ENCODE results near the gene KMO.

The KMO gene

DNA sequence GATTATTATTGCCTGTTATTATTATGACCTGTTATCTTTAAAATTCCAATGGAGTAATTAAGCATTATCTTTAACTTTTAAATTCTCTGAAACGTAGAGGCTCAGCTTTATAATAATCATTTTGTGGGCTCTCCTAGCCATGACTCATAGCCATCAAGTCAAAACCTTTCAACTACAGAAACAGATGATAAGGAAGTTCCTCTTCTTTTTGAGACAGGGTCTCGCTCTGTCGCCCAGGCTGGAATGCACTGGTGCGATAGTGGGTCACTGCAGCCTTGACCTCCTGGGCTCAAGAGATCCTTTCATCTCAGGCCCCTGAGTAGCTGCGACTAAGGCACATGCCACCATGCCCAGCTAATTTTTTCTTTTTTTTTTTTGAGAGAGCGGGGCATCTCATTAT, 64.5 kb downstream of the KMO start:
- DNase-seq = no peak

DNA sequence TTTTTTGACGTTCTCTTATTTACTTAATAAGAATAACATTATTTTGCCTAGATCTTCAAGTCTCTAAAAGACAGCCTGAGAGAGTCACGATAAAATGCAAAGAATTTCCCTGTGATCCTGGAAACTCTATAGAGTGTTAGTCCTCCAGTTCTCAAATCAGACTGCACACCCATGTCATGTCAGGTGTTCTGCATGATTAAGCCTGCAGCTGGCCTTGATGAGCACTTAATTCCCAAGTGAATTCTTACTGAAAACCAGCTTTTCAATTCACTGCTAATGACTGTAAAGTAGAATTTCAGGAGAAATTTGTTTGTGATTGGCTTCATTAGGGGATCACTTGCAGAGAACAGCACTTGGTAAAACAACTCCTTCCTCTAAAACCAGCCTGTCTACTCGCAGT, 66.1 kb downstream of the KMO start:
- no peak for DNase-seq

DNA sequence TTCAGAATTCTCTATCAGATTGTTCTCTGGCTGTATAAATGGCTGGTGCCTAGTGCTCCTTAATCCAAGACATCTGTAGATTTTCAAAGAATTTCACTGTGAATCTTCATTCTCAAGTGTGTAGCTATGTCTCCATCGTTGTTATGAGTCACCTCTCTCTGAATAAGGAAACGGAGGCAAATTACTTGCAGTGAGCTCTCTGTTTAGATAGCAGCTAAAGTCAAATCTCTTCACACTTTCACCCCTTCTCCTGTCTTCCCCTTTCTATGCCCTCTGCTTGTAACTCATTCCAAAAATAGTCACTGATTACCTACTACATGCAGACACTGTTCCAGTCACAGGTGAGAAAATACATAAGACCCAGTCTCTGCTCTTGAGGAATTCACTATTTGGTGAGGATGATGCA, 68.3 kb downstream of the KMO start:
- DNase-seq = no peak

DNA sequence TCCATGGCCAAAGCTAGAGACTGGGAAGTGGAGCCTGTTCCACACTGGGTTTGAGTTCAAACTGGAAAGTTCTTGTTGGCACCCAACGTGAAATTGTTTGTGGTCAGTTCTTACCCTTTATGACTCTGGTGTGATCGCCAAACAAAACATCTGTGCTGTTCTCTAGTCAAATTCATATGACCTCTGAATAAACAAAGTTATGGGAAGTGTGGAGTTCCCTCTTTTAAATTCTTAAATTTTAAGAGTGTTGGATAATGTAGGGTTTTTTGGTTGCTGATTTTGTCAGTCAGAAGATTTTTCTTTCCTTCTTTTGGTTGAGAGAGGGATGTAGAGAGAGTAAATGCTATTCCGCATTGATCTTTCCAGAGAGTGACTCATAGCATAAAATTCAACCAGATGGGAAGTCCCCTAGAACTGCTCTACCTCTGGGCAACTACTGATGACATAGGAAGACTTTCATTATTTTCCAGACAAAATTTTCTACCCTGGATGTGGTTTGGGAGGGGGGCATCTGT, 71.6 kb downstream of the KMO start:
- DNase-seq = no peak

DNA sequence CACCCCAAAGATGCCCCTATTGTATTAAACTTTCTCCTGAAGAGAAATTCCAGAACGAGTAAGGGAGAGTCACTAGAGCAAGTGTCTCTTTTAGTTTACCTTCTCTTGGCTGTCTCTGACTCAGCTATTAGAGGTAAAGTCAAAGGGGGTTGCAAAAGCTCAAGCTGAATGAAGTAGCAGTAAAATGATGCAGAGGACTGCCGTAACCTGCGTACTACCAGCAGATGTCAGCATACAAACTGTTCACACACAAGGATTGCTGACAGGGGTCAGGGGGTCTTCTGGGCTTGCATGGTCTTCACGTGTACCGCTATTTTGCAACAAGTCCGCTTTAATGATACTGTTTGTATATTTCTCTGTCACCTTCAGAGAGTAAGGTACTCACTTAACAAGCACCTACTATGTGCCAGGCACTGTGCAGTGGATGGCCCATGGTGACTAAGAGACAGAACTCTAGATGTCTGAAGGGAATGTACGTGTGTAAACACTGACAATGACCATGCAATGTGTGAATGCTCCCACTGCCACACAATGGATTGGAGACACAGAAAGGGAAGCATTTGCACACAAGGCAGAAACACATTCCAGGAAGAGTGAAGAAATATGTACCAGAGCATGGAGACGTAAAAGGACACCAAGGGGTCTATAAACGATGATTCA, 73.1 kb downstream of the KMO start:
- DNase-seq = no peak

DNA sequence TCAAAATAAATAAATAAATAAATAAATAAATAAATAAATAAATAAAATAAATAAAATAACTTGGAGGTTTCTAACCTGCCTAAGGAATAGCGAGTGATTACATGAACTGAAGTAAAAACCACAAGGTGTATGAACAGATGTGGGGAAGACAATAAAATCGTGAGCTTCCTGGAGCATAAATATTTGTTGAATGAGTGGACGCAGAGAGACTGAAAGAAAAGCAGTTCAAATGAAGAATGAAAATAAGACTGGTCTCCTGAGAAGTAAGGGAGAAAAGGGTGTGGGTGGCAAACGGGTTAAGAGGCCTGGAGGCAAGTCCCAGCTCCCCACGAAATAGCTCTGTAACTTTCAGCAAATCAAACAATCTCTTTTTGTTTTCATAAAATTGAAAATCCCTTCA, 74.4 kb downstream of the KMO start:
- DNase-seq = no peak

DNA sequence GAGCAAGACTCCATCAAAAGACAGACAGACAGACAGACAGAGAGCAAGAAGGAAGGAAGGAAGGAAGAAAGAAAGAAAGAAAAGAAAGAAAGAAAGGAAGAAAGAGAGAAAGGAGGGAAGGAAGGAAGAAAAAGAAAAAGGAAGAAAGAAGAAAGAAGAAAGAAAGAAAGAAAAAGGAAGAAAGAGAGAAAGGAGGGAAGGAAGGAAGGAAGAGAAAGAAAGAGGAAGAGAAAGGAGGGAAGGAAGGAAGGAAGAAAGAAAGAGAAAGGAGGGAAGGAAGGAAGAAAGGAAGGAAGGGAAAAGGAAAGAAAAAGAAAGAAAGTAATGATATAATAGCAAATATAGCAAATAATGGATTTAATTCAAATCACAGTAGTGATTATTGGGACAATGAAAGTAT, 75.3 kb downstream of the KMO start:
- no peak for DNase-seq

DNA sequence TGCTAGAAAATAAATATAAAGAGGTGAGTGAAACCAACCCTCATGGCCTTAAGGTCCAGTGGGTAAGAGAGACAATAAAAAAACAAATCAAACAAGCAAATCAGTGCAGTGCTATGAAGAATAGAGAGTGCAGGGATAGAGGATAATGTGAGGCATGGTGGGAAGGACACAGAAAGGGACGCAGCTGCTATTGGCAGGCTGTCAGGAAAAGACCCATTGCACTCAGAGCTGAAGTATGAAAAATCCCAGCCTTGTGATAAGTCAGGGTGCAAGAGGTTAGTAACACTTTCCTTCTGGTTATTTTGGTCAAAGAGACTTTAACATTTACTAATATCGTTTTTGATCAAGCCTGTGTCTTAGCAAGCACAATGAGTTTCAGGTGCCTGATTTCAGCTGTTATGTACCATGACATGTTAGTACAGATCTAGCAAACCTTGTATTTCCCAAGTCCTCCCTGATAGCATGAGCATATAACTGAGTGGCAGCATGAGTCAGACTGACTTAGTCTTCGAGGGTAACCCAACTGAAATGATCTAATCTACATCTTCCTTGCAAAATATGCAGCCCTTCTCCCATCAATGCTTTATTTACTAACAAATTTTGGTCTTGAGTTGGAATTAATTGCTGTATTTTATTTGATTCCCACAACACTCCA, 76.3 kb downstream of the KMO start:
- DNase-seq = no peak

DNA sequence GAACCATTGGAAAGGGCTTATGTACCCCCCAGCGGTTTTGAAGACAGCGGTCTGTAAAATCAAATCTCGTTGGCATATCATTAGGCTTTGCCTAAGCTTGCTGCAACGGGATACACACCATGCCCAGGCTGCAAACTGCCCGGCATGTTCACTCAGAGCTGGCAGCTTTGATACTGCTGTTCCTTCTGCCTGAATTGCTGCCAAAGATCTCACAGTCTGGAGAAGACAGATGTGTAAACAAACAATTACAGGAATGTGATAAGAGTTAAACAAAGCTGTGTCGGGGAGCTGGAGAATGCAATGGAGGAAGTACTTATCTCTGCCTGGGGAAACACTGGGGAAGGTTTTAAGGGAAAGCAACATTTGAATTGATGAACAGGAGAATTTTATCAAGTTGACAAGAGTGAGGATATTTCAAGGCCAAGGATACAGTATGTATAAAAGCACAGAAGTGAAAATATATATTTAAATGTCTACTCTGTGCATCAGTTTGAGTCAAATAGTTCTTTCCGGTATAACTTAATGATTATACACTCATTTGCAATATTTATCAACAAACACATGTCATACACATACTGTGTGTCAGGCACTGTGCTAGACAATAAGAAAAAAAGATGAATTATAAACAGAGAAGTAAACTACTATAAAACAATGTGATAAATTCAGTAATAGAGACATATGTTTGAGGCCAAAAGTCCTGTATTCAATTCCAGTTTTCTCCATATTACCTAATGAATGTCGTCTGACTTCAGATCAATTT, 78.1 kb downstream of the KMO start:
- no peak for DNase-seq

DNA sequence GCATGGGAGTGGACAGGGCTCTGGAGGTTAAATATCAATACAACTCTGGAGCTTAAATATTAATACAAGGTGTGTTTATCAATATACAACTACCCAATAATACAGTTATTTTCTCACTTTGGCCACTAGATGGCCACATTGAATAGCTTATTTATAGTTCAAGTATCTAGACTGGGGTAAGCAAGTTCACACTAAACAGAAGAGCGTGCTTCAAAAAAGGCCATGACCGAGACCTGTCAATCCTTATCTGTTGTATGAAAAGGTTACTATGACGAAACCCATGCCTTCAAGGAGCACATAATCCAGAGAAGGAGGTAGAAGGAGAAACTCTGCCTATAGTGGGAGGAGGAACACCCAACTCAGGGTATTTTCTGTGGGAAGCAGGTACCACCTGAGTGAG, 78.9 kb downstream of the KMO start:
- DNase-seq = no peak

DNA sequence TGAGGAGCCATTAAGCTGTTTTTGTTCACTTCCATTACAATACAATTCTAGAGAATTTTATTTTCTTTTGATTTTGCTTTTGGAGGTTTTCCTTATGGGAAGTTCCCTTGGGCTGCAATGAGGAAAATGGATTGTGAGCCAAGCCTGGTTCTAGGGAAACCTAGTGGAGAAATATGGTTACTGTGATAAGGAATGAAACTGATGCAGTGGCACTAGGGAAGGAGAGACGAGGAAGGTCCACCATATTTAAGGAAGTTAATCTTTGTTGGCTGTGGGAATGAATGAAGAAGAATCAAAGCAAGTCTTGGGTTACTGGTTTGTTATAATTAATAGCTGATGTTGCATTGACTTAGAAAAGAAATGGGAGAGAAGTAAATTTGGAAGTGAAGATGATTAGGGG, 79.6 kb downstream of the KMO start:
- no peak for DNase-seq

DNA sequence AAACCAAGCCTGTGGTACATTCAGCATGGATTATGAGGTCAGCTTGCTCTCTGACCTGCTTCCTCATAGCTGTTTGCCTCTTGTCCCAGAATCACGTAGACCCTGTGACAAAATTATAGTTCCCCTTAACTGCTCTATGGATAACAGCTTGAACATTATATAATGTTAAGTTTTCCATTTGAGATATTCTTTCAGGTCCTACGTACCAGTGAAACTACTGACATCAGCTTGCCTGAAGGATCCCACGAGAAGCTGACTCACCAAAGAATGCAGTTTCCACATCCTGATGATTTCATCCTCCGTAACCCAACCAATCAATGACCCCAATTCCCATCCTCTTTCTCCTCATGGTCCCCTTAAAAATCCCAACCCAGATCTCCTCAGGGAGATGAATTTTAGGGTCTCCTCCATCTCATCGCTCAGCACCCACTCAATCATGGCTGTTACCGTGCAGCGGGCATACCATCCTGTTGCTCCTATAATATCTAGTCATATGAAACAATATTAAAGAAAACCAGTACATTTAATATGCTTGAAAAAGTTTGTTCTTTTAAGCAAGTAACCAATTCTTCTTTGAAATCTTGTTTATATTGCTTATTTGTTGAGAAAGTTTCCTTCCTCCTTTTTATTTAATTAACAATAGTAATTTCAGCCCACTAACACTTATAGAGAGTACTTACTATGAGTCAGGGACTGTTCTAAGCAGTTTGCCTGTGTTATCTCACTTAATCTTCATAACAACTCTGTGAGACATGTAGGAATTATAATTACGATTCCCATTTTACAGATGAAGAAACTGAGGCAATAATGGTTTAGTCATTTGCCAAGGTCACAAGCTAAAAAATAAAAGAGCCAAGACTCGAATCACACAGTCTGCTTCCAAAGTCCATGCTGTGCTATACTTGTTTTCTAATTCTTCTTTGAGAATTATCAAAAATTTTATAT, 80.6 kb downstream of the KMO start:
- no peak for DNase-seq

DNA sequence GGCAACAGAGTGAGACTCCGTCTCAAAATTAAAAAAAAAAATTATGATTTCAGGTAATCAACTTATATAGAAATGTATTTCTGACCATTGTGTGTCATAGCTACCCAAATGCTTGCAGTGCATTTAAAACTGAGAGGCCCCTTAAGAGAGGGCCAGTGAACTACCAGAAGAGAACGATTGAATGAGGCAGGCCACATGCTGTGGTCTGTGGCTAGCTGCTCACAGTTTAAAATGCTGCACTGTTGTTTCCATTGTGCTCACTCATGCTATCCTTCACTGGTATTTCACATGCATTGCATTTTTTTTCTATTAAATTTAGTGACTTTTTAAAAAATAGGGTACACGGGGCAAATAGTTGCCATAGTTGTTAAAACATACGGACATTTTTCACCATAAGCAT, 82.0 kb downstream of the KMO start:
- DNase-seq = no peak

DNA sequence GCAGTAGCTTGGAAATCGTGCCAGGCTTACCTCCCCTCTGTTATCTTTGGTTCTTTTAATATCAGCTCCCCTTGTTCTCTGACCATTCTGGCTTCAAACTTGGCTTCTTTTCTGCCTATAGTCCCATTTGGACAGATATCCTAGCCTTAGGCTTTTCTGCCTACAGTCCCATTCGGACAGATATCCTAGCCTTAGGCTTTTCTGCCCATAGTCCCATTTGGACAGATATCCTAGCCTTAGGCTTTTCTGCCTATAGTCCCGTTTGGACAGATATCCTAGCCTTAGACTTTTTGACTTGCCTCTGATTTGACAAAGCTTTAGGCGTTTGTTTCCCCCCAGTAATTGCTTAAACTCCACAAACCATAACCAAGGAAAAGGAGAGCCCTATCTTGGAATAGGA, 82.4 kb downstream of the KMO start:
- DNase-seq = no peak

DNA sequence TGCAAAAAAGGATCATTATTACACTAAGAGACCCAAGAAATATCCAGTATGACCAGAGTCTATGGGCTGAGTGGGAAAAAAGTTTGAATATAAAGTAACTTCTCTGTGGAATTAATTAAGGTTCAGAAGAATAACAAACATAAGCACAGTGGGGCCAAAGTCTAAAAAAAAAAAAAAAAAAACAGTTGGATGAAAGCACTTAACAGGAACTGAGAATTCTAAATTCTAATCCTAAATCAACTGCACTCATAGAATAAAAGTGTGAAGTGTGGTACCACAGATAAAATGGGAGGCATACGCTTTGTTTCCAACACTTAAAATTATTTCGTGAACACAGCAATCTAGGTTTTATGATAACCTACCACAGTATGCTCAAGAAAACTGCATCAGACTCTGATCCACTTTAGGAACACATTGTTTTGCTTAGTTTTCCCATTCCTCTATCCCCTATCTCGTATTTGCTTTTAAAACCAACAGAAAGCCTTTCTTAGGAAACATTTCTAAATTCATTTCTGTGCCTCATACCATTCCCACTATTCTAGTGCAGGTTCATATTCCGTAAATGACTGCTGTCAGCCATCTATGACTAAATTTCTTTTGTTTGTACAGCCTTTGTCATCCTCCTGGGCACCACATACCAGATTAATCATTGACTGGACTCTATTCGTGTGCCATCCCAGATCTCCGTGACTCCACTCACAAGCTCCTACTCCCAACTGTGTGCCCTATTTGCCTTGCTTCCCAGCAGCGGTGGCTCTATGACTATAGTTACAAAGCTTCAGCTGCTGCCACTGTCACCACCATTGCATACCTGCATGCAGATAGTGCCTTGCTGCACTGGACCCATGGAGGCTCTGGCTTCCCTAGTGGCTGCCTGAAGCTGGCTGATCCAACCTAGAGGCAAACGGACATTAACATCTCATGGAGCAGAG, 83.1 kb downstream of the KMO start:
- no peak for DNase-seq

DNA sequence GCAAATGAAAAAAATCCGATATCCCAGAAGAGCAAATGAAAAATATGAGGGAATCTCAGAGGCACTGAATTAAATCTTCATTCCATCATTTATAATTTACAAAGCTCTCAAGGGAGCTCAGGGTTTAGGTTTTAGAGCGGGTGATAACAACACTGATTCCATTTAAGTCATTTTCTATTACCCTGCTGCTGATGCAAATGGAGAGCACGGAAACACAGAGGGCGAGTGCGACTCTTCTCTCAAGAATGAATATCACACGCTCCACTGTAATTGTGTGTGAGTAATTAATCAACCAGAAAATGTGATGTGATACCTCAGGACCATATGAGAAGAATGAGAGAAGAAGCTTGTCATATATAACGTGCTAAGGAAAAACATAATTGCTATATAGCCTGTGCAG, 85.2 kb downstream of the KMO start:
- no peak for DNase-seq

DNA sequence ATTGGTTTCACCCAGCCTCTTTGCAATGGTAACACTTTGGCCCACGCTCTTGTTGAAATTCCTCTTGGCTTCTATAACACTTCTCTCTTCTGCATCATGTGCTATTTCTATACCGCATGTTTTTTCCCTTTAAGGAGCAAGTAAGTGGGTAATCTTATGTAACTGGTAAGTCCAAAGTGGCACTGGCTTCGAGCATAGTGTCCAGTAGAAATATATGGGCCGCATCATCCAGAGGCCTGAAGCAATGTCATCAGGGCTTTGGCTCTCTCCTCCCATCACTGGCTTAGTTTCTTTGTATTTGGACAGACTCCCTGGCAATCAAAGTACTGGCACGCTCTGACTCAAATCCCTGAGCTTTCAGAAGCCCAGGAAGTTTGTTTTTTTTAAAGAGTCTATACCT, 90.5 kb downstream of the KMO start:
- DNase-seq = no peak

DNA sequence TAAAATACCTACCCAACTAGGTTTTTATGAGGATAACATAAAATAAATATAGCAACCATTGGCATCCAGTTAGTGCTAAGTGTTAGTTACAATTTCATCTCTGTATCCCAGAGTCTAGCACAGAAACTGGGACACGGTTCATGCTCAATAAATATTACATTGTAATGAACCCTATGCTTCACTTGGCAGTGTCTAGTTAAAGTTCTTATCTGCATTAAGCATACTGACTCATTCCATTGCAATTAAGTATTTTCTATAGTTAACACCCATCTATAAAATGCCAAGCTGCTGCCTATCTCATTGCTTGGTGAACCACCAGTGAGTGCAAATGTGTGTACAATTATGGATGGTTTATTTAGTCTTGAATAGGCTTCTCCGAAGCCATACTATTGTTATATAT, 92.8 kb downstream of the KMO start:
- DNase-seq = no peak

DNA sequence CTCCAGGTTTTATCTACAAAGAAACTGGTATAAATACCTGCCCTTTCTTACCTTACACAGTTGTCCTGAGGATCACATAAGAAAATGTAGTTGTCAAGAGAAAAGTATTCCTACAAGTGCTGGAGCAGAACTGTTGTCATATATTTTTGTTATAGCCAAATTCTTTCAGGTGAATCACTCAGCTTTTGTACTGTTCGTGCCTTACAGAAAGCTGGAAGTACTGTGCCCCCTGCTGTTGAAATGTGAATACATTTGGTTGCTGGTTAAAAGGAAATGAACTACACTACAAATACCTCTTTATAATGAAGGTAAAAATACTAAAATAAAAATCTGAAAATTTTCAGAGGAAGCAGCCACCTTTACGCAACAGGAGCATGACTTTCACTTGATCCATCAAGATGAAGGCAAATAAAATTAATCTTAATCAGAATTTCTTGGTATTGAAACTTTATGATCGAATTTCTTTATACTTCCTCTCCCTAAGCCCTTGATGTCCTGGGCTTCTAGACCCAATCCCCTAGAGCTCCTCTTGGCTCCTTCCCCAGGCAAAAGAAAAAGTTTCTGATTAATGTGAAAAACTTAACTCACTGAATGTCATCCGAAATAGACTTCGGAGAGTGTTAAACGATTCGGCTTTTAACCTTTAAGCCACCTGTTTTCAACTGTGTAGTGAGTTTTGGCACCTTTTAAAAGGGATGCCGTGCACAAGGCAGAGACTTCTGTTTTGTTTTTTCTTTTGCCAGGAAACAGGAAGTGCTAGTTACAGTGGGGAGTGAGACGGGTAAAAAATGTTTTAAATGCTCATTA, 95.5 kb downstream of the KMO start:
- no peak for DNase-seq

DNA sequence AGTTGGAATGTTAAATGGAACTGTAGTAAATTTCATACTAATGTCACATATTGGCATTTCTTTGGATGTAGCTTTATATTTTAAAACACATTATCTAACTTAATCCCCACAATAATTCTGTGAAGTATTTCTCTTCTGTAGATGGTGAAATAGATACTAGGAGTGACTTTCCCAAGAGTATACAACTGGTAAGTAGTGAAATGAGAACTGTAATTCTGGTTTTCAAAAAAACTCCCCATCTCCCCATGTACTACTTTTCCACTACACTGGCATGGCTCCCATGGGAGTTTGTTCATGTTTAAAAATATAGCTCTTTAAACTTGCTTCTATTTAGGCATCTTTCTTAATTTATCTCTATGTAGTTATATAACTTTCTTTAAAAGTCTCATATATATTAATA, 97.8 kb downstream of the KMO start:
- no peak for DNase-seq

DNA sequence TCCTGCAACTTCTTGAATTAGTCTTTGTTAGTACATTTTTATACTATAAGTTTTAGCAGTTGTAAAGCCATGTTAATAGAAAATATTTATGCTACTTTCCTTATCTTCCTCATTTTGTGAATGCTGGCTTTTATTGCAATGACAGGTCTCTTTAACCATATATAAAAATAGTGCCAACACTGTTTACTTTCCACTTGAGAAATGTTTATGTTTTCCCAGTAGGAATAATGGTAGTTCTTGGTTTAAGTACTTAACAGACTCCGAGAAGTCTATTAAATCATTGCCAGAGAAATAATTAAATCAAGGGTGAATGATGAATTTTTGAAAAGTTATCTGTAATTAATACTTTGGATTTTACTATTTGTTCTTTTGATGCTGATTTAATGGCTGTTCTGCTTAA, 98.3 kb downstream of the KMO start:
- DNase-seq = no peak

Data from right hindlimb (tissue), 1 donor.